KOPT-K1 (cell line): ENCODE measurements around the gene ABCC10.
"Not testable (repeated sequence)": the region's sequence is repeated elsewhere in the genome, so short reads cannot be mapped to it uniquely, and the experiment has no call there.

Experiments used
- H3K27ac ChIP-seq: fragments of 200-600 bp; sonication (generic); 2 replicates; pipeline ENCODE4 v1.5.1; 2016; ENCODE audit warnings: antibody characterized with exemption, mild to moderate bottlenecking, low read depth, low read length; ENCODE audit not compliant: poor library complexity, severe bottlenecking
- H3K36me3 ChIP-seq: fragments of 200-600 bp; sonication (generic); 2 replicates; pipeline ENCODE4 v1.5.1; 2017; ENCODE audit warnings: antibody characterized with exemption, mild to moderate bottlenecking, low read length, moderate library complexity; ENCODE audit not compliant: insufficient read depth
- H3K9me3 ChIP-seq: fragments of 200-600 bp; sonication (generic); 2 replicates; pipeline ENCODE4 v1.5.1; 2017; ENCODE audit warnings: antibody characterized with exemption, low read length, mild to moderate bottlenecking; ENCODE audit not compliant: insufficient read depth, poor library complexity, severe bottlenecking

The ABCC10 gene

DNA sequence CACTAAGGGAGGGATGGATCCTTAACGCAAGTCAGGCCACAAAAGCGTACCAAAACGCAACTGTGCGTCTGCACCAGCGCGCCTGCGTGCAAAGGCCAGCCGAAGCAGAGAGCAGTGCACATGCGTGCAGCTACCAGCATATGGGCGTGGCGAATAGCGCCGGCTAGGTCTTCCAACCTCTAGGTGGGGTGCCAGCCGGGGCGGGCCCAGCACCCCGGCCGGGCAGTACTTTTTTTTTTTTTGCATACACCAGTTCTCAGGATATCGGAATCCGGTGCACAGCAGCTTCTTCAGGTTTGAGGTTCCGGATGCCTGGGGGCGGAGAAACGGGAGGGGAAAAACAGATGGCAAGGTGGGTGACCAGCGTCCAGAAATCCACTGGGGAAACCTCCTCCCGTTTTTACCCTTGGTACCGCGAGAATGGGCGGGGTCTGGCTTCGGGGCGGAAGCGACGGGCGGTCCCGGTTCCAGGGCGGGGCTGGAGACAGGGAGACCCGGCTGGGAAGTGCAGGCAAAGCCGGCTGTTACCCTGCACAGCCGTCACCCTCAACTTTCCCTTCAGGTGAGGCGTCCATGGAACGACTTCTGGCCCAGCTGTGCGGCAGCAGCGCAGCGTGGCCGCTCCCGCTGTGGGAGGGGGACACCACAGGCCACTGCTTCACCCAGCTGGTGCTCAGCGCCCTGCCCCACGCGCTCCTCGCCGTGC lies at the start of gene ABCC10:
Gene ABCC10 (plus strand): TSS at position 136 of the 706 bp plus-strand sequence. CDS start 438 bp downstream, at position 574.
- Histone ChIP-seq H3K27ac (peak within 1 kb of the TSS; percentile 82), H3K36me3 (peaks cover 15% of the 10 kb centered on the region; the same call in 1 of the 2 replicates), H3K9me3 (no peaks in the 10 kb centered on the region)

DNA sequence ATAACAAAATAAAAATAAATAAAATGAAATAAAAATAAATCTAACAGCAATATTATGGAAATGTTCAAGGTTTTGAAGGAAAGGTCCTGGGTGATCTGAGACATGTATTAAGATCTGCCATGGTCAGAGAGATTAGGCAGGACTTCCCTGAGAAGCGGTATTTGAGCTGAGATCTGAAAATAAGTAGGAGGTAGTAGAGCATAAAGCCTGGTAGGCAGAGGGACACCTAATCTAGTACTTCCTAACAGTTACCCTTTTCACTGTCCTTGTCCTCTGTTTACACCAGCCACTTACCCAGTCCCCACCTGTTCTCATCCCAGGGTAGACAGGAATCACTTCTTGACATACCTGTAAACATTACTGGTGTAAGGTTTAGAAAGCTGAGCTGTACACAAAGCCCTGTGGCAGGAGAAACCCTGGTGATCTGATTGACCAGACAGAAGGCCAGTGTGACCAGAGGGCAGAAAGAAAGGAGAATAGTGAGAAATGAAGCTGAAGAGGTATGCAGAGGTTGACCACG lies 49.6 kb upstream of the ABCC10 start:
- Histone ChIP-seq H3K36me3 (no peaks in the 10 kb centered on the region), H3K27ac (no peak overlapping the region), H3K9me3 (no peaks in the 10 kb centered on the region)

DNA sequence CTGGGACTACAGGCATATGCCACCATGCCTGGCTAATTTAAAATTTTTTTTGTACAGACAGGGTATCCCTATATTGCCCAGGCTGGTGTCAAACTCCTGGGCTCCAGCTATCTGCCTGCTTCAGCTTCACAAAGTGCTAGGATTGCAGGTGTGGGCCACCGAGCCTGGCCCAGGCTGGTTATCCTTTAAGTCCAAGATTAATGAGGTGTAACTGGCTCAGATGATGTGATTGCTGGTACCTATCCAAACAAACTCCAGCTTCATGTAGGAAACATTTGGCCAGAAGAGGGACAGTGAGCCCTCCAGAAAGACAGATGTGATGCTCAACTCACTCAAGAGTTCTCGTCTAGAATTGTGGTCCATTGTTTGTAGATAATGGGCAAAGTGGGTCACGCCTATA lies 48.7 kb upstream of the ABCC10 start:
- Histone ChIP-seq H3K36me3 (no peaks in the 10 kb centered on the region), H3K9me3 (no peaks in the 10 kb centered on the region), H3K27ac (no peak overlapping the region)

GRCh38 chr6:43380858-43381257 lies 46.5 kb upstream of the ABCC10 start:
- not testable (repeated sequence) for H3K27ac ChIP-seq, H3K9me3 ChIP-seq, H3K36me3 ChIP-seq

GRCh38 chr6:43383021-43383667 lies 44.2 kb upstream of the ABCC10 start:
- no peak overlapping the region for H3K27ac ChIP-seq
- H3K9me3 ChIP-seq: no peaks in the 10 kb centered on the region
- H3K36me3 ChIP-seq: no peaks in the 10 kb centered on the region

DNA sequence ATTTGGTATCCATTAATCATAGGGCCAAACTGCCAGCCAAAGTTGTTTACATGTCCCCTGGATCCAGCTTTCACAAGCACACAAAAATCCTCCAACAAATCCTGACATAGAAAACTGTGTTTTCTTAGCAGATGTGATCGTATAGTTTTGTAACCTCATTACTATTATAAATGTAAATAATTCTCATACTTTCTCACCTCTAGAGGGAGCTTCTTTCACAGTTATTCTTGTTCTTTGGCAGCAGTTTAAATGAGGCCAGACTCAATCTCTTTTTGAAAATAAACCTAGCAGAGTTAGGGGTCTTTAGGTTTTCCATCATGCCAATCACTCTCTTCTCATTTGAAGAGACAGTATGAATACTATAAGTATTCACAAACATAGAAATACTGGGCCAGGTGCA lies 40.8 kb upstream of the ABCC10 start:
- Histone ChIP-seq H3K9me3 (no peaks in the 10 kb centered on the region), H3K27ac (no peak overlapping the region), H3K36me3 (no peaks in the 10 kb centered on the region)

- Histone ChIP-seq H3K9me3 (no peaks in the 10 kb centered on the region), H3K27ac (no peak overlapping the region), H3K36me3 (no peaks in the 10 kb centered on the region)
These were observed 37.5 kb upstream of the ABCC10 start for GRCh38 chr6:43389730-43390295.

DNA sequence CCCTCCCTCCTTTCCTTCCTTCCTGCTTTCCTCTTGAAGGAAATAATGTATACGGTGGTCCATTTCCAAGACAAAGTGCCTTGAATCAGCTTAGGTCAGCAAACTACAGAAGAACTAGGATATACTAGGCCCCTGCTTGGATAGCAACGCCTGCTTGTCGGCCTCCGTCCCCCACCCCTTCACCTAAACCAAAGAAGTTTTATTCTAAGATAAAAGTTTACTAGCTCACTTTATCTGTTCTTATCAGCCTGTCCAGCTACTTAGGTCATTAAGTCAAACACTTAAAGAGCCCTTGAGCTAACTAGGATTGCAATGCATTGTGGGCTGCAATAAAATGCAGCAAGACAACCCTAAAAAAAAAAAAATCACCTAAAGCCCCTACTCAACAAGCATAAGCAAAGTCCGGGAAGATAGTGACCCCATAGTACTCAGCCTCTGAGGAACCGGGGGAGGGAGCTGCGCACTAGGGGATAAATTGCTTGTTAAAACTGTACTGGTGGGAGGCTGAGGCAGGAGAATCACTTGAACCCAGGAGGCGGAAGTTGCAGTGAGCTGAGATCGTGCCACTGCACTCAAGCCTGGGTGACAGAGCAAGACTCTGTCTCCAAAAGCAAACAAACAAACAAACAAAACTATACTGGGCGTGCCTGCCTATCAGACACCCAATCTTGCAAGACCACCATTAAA lies 36.4 kb upstream of the ABCC10 start:
- H3K36me3 ChIP-seq, H3K9me3 ChIP-seq, H3K27ac ChIP-seq: not testable (repeated sequence)

GRCh38 chr6:43391440-43392031 lies 35.8 kb upstream of the ABCC10 start:
- H3K36me3 ChIP-seq: no peaks in the 10 kb centered on the region

GRCh38 chr6:43393133-43393532 lies 34.2 kb upstream of the ABCC10 start:
- H3K9me3 ChIP-seq, H3K27ac ChIP-seq, H3K36me3 ChIP-seq: not testable (repeated sequence)

More at GRCh38 chr6:43391440-43392031, 35.8 kb upstream of the ABCC10 start:
- no peaks in the 10 kb centered on the region for H3K9me3 ChIP-seq
- no peak overlapping the region for H3K27ac ChIP-seq

GRCh38 chr6:43393602-43394001 lies 33.7 kb upstream of the ABCC10 start:
- no peaks in the 10 kb centered on the region for H3K9me3 ChIP-seq
- no peaks in the 10 kb centered on the region for H3K36me3 ChIP-seq
- H3K27ac ChIP-seq: no peak overlapping the region

DNA sequence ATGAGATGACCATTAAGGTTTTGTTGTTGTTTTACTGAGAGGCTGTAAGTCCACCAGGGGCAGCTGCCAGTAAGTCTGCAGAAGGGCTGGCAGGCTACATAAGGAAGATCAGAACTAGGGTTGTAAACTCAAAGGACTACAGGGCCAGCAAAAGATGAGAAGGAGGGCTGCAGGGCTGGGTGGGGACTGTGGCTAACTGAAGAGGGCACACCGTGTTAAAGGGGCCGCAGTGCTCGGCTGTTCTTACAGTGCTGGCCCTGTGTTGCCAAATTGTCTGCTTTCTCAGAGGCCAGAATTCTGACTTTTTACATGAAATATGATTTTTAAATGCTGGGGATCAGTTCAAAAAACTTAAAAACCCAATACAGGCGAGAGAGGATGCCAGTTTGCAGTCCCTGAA lies 32.4 kb upstream of the ABCC10 start:
- Histone ChIP-seq H3K27ac (no peak overlapping the region), H3K9me3 (no peaks in the 10 kb centered on the region), H3K36me3 (no peaks in the 10 kb centered on the region)

DNA sequence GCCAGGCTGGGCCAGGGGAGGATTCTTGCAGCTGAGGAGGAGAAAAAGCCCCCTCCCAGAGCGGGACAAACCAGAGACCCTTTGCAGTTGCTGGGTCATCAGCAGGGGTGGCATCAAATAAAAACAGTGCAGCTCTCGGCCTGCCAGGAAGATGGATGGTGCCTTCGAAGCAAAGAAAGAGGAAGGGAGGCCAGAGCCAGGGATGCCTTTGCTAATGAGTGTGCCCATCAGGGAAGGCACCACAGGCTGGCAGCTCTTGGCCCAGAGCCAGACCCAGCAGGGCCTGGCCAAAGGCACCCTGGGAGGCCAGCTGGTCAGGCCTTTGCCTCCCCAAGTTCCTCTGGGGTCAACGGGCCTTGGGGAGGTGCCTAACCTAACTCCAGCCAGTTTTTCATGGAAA lies 31.6 kb upstream of the ABCC10 start:
- Histone ChIP-seq H3K27ac (no peak overlapping the region), H3K9me3 (no peaks in the 10 kb centered on the region), H3K36me3 (no peaks in the 10 kb centered on the region)

GRCh38 chr6:43396408-43397149 lies 30.8 kb upstream of the ABCC10 start:
- H3K27ac ChIP-seq: no peak overlapping the region

More at GRCh38 chr6:43396408-43397149, 30.8 kb upstream of the ABCC10 start:
- Histone ChIP-seq H3K36me3 (no peaks in the 10 kb centered on the region), H3K9me3 (no peaks in the 10 kb centered on the region)
